Lung (tissue), 12 donors: ENCODE results near the gene WHRN. TPM values are rescaled to one million over a fixed set of nuclear protein-coding genes. Genes with fewer than 3 reads are reported as not detected.

Source experiments
- ATAC-seq: fragments of 200-7000 bp; cut with Tn5 transposase; one replicate; pipeline ENCODE4 v1.9.1; 2020; ENCODE audit warnings: moderate number of reproducible peaks; ENCODE audit not compliant: insufficient read depth, low FRiP score
- DNase-seq, 3 donors: peaks; one replicate each; pipeline ENCODE4 v3.0.0-alpha.2; 2013 to 2017
- H3K27ac ChIP-seq, 2 donors: one replicate each; pipeline ENCODE4 v1.5.1; 2013; ENCODE audit warnings: mild to moderate bottlenecking in 2 of 2, moderate library complexity in 2 of 2, control low read depth in 1 of 2, inconsistent platforms in 1 of 2, low read depth in 1 of 2, low read length in 1 of 2
- H3K27me3 ChIP-seq, 3 donors: one replicate each; pipeline ENCODE4 v1.5.1; 2013; ENCODE audit warnings: low read length in 2 of 3; ENCODE audit not compliant: control insufficient read depth in 3 of 3, insufficient read depth in 3 of 3
- H3K36me3 ChIP-seq, 4 donors: one replicate each; pipeline ENCODE4 v1.5.1; 2013; ENCODE audit warnings: low read length in 4 of 4, mild to moderate bottlenecking in 1 of 4, moderate library complexity in 1 of 4; ENCODE audit not compliant: control insufficient read depth in 4 of 4, insufficient read depth in 4 of 4
- H3K4me1 ChIP-seq, 5 donors: one replicate each; pipeline ENCODE4 v1.5.1; 2013; ENCODE audit warnings: low read length in 5 of 5, mild to moderate bottlenecking in 2 of 5, moderate library complexity in 1 of 5; ENCODE audit not compliant: control insufficient read depth in 5 of 5, insufficient read depth in 5 of 5
- H3K4me3 ChIP-seq: one replicate; pipeline ENCODE4 v1.5.1; 2013; ENCODE audit warnings: mild to moderate bottlenecking, control low read depth, moderate library complexity
- H3K9ac ChIP-seq, 2 donors: one replicate each; pipeline ENCODE4 v1.5.1; 2013; ENCODE audit warnings: low read length in 2 of 2, control low read depth in 1 of 2; ENCODE audit not compliant: insufficient read depth in 1 of 2
- H3K9me3 ChIP-seq, 4 donors: one replicate each; pipeline ENCODE4 v1.5.1; 2013; ENCODE audit warnings: low read length in 3 of 4, mild to moderate bottlenecking in 1 of 4, moderate library complexity in 1 of 4; ENCODE audit not compliant: control insufficient read depth in 4 of 4, insufficient read depth in 3 of 4
- WGBS, 2 donors: extraction: QIAGEN DNeasy Blood & Tissue Kit; methylation state at CpG; one replicate each; pipeline ENCODE4 v1.1.7; 2013; 5-methylcytosine and 5-hydroxymethylcytosine counted together
- polyA plus RNA-seq, 2 donors: library from polyadenylated mRNA; stranded (reverse); fragments of 200-250 nt; gene quantifications; one replicate each; pipeline ENCODE4 v1.2.1, GENCODE V29; 2013
- total RNA-seq, 2 donors: library from RNA; depleted of rRNA in 1 of 2; stranded (reverse); fragments of >200 nt in 1 of 2; gene quantifications; one replicate each; pipeline ENCODE4 v1.2.1, GENCODE V29; 2014 to 2021
- TF ChIP-seq, protein P1 (sequence below): IDR thresholded peaks from 2 replicates; pipeline ENCODE4 v1.5.1; 2012; ENCODE audit warnings: mild to moderate bottlenecking; ENCODE audit errors: control extremely low read depth, extremely low read depth
- donor health status: control.
- donor health status: control.
- donor health status: Bipolar disorder and iron deficiency.
- donor health status: healthy.
- donor health status: DM: yes; HTN: yes; CAD: no.

The WHRN gene
- total and polyA plus RNA-seq, 4 donors: 3.1 to 11.7 (median 5.6) TPM

DNA sequence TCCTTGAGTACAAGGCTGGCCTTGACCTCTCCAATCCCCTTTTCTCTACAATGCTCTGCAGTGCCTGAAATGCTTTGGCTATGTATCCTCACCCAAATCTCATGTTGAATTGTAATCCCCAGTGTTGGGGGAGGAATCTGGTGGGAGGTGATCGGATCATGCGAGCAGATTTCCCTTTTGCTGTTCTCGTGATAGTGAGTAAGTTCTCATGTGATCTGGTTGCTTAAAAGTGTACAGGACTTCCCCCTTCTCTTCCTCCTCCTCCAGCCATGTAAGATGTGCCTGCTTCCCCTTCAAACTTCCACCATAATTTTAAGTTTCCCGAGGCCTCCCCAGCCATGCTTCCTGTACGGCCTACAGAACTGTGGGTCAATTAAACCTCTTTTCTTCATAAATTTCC, 89.0 kb downstream of the WHRN start:
- TF ChIP-seq, protein P1, sequence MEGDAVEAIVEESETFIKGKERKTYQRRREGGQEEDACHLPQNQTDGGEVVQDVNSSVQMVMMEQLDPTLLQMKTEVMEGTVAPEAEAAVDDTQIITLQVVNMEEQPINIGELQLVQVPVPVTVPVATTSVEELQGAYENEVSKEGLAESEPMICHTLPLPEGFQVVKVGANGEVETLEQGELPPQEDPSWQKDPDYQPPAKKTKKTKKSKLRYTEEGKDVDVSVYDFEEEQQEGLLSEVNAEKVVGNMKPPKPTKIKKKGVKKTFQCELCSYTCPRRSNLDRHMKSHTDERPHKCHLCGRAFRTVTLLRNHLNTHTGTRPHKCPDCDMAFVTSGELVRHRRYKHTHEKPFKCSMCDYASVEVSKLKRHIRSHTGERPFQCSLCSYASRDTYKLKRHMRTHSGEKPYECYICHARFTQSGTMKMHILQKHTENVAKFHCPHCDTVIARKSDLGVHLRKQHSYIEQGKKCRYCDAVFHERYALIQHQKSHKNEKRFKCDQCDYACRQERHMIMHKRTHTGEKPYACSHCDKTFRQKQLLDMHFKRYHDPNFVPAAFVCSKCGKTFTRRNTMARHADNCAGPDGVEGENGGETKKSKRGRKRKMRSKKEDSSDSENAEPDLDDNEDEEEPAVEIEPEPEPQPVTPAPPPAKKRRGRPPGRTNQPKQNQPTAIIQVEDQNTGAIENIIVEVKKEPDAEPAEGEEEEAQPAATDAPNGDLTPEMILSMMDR: no peak
- ATAC-seq: no peak
- Histone ChIP-seq H3K36me3 (peaks cover 0 to 6% (median 0%) of the 10 kb centered on the region in 4 donors), H3K9ac (no peak overlapping the region), H3K27me3 (no peaks in the 10 kb centered on the region), H3K4me3 (no peak overlapping the region), H3K4me1 (peaks cover 0 to 10% (median 0%) of the 10 kb centered on the region in 5 donors), H3K9me3 (no peaks in the 10 kb centered on the region), H3K27ac (no peak overlapping the region)
- DNase-seq: no peak
- WGBS, 2 donors: 53 to 63% methylated on average over 5 of the region's 5 CpGs

DNA sequence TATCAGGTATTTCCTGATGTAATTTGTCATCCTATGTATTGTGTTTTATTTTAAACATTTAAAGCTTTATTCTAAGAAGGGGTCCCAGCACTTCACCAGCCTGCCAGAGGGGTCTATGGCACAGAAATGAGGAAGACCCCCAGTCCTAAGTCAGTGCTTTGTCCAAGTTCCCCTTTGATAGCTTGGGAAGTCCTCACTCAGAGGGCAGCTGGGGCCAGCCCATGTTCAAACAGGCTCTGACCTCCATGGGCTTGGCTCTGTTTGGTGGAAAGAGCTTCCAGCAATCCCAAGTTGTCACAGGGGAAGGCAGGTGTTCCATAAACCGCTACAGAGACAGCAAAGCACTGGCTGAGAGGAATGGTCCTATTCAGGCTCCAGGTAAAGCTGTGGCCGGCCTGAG, 90.9 kb downstream of the WHRN start:
- TF ChIP-seq, protein P1: no peak
- no peaks in the 10 kb centered on the region for H3K9me3 ChIP-seq
- peaks cover 0 to 6% (median 0%) of the 10 kb centered on the region in 4 donors for H3K36me3 ChIP-seq
- H3K27ac ChIP-seq: no peak overlapping the region
- H3K4me1 ChIP-seq: peaks cover 0 to 10% (median 0%) of the 10 kb centered on the region in 5 donors
- no peak overlapping the region for H3K4me3 ChIP-seq
- H3K9ac ChIP-seq: no peak overlapping the region
- 74 to 79% methylated on average over 2 of the region's 2 CpGs for WGBS, 2 donors
- no peak for ATAC-seq
- no peak for DNase-seq
- H3K27me3 ChIP-seq: no peaks in the 10 kb centered on the region

DNA sequence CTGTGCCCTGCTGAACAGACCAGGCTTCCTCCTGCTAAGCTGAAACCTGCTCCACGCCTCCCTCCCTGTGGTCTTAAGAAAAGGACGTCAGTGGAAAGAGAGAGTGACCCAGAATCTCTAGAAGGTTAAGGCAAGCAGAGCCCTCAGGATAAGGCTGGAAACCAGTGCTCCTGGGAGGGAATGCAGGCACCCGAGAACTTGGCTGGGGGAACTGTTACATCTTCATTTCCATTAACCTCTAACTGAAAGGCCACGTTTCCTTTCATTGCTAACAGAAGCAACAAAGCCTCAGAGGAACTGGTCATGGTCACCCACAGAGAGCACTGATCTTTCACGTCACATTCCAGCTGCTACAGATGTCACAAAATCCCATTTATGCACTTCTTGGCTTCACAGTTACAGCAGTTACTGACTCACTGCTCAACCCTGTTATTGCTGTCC, 91.4 kb downstream of the WHRN start:
- no peaks in the 10 kb centered on the region for H3K9me3 ChIP-seq
- H3K4me3 ChIP-seq: no peak overlapping the region
- DNase-seq (peak; percentile 47 to 70 (median 64)), ATAC-seq (no peak)
- peak overlapping the region in 1 of 2 donors; percentile 38 for H3K9ac ChIP-seq
- TF ChIP-seq, protein P1: no peak
- H3K4me1 ChIP-seq: peaks cover 0 to 10% (median 0%) of the 10 kb centered on the region in 5 donors
- H3K36me3 ChIP-seq: peaks cover 0 to 4% (median 0%) of the 10 kb centered on the region in 4 donors
- H3K27ac ChIP-seq: no peak overlapping the region
- H3K27me3 ChIP-seq: no peaks in the 10 kb centered on the region
- 38 to 56% methylated on average over 5 of the region's 5 CpGs for WGBS, 2 donors

DNA sequence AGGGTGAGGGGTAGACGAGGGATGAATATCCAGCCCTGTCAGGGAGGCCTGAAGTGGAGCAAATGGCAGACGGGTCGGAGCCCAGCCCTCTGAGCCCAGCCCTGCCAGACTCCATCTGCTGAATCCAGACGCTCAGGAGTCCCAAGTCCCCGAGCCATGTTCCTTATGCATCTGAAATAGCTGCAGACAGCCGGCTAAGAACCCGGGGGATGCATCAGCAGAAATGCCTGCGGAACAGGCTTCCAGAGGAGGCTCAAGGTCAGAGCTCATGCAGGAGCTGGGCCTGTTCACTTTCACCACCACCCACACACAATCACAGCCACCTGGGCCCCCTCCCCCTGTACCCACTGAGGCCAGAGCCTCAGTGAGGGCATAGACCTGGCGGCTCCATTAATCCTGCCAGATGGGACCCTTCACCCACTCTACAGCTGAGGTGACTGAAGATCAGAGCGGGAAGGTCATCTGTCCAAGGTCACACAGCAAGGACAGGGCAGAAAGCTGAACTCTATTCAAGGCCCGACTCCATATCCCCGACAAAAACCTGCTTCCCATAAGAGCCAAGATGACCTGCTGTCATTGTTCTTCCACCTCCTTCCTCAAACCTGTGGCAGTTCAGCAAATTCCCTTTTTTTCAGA, 93.1 kb downstream of the WHRN start:
- H3K27me3 ChIP-seq: no peaks in the 10 kb centered on the region
- TF ChIP-seq, protein P1: no peak
- H3K9me3 ChIP-seq: no peaks in the 10 kb centered on the region
- DNase-seq (no peak), ATAC-seq (no peak)
- H3K36me3 ChIP-seq: no peaks in the 10 kb centered on the region
- WGBS, 2 donors: 91 to 97% methylated on average over 12 of the region's 12 CpGs
- no peak overlapping the region for H3K4me3 ChIP-seq
- no peak overlapping the region for H3K27ac ChIP-seq
- H3K9ac ChIP-seq: no peak overlapping the region
- H3K4me1 ChIP-seq: peaks cover 0 to 10% (median 0%) of the 10 kb centered on the region in 5 donors
